Glomerular visceral epithelial cell (primary cell): ENCODE results near the gene UBR4.

Experiments used
- DNase-seq: peaks from one replicate; pipeline ENCODE4 v3.0.0-alpha.2; 2016; ENCODE audit errors: extremely low spot score

Gene UBR4

DNA sequence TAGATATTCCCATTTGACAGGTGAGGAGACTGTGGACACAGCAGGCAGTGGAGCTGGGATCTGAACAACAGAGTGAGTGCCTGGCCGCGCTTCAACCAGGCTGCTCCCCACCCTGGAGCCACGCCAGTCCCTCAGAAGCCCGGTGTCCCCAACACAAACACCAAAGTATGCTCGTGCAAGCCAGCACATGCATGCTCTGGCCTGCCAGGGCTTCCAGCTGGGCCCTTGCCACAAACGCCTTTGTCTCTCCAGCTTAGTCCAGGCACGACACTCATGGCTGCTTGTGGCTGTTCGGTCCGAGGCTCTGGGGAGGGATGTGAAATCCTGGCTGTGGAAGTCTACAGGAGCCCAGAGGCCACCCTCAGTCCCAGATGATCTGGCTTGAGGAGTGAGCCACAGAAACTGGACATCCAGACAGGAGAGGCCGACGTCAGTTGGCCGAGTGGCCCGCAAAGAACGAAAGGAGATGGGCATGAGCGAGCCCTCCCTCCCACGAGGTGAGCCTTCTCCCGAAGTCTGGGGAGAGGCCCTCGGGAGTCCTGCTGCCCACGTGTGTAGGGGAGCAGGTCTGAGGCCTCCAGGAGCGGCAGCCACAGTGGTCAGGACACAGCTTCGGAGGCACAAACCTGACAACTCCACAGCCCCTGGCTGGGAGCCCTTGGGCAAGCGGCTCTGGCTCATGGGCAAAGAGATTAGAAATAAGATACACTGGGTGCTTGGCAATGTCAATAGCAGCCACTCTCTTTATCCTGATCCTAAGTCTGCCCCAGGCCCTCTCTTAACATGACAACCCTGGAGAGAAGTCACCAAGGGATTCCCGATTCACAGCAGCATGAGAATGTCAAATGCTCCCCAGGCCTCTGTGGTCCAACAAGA, 136.5 kb downstream of the UBR4 start:
- no peak for DNase-seq

DNA sequence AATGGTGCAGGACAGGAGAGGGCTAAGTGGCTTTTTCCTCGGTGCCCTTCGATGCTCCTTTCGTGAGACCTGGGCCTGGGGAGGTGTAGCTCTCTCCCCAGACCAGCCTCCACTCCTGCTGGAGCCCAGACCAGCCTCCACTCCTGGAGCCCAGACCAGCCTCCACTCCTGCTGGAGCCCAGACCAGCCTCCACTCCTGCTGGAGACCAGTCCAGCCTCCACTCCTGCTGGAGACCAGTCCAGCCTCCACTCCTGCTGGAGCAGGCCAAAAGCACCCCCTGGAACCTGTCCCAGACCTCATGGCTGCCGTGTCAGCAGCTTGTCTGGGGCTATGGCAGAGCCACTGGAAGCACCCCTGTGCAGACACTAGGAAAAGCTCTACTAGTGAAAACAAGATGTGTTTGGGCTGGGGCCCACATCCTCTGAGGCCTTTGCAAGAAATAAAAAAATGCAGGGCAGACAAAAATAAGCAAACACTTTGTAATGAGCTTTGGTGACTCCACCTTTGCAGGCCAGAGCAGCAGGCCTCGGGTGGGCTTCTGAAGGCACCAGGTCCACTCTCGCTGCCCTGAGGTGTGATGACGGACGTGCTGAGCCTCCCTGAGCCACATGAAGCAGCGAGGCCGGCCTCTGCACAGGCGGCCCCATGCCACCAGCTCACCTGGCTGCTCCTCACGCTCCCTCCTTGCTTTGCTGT, 137.6 kb downstream of the UBR4 start:
- DNase-seq = no peak

DNA sequence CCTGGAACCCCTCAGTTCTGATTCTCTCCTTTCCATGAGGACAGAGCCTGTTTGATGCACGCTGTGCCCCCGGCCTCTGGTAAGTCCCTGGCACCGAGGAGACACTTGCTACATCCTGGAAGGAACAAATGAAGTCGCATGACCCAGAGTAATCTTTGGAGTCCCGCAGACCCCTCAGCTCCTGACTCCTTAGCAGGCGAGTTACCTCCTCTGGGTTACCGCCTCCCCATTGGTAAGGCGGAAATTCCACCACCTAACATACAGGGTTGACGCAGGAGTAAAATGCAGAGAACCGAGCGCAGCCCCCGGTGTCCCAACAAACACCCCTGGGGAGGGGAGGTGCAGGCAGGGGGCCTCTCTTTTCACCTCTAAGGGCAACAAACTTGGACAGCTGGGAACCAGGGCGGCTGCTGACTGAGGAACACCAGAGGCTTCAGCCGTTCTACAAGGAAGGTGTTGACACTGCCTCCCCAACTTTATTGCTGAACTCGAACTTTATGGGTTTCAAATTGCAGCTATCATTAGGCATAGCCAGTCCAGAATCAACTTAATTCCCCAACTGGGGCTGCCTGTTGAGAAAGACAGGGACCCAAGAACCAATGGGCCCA, 138.3 kb downstream of the UBR4 start:
- DNase-seq = no peak

DNA sequence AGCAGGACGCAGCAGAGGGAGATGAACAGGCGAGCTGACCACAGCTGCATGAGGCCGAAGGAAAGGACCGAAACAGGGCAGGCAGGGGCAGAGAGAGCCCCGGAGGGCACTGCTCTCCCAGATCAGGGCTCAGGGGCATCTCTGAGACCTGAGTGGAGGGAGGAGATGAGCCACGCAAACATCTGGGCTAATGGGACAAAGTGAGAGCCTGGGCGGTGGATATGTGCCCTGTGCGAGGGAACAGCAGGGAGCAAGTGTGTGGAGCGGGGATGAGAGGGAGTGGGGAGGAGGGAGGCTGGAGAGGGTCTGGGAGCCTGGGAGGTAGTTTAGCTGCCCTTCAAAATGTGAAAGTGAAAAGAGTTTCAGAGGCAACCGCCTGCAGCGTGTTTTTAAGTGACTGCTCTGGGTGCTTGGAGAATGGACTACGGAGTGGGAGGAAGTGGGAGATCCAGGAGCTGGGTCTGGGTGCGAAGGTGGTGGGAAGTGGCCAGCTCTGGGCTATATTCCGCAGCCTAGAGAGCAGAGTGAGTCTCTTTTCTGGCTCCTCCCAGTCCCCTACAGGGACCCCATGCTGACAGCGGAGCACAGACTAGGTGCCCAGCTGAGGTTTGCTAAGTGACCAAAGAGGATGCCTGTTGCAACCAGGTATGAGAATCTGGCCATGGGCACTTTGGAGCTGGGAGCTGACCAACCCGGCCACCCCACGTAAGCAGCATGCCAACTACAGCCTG, 139.0 kb downstream of the UBR4 start:
- no peak for DNase-seq

DNA sequence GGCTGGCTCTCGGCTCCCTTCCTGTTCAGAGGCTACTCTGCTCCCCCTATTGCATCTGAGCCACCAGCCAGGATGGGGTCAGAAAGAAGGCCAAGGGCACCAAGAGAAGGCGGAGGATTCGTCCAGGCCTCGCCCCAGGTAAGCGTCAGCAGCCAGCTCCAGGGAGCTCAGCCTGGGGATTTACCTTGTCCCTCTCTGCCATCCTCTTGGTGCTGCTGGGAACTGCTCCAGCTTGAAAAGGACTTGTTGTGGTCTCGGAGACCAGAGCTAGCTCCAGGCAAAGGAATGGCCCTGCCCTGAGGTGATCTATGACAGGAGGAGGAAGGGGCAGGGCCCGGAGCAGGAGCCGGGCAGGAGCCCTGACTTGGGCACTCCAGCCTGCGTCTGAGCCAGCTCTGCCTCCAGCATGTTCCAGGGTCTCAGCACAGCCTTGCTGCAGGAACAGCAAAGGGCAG, 139.8 kb downstream of the UBR4 start:
- no peak for DNase-seq

DNA sequence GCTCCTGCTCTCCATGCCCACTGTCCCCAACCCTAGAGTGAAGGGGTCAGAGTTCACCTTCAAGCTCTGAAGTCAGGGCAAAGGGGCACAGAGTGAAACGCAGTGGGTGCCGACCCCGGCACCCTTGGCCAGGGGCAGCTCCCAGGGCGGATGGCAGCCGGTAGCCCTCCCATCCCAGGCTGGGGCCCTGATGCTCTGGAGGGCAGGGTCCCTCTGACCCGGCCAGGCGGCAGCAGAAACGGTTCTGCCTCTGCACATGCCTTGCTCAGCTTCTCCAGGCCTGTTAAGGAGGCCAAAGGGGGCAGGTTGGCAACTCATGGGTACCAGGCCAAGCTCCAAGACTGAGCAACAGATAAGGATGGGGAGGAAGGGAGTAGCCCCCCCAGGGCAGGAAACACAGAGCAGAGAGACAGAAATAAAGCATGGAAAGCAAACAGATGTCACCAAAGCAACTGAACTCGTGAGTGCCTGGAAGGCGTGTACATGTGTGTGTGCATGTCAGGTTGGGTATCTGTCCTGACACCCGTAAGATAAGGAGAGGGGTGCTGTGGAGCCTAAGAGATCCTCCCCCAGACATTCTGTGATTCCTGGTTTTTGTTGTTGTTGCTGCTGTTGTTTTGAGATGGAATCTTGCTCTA, 141.3 kb downstream of the UBR4 start:
- no peak for DNase-seq

DNA sequence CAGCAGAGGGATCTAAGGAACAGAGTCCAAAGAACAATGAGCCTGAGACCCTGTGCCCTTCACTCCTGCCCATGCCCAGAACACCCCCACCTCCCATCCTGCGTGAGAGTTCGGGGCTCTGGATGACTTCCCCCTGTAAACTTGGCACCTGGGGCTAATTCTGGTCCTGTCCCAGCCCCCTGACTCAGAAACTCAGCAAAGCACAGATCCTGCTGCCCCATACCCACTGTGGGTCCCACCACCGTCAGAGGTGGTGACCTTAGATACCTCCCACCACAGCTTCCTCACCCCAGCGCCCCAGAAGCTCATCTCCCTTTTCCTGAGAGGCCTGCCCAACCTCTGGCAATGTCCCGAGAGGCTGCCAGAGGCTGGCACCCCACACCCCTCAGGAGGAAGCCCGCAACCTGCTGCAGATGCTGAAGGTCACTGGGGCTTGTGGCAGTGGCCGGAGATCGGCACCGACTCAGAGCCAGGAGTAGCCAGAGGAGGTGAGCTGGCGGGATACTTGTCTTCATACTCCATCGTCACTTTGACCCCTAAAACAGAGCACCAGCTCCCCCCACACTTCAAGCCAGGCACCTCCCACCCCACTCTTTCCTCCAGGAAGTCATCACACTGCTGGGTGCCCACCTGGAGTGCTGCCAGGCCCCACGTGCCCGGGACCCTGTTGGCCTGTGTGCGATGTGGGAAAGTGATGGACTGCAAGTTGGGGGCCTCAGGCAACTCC, 142.0 kb downstream of the UBR4 start:
- no peak for DNase-seq

DNA sequence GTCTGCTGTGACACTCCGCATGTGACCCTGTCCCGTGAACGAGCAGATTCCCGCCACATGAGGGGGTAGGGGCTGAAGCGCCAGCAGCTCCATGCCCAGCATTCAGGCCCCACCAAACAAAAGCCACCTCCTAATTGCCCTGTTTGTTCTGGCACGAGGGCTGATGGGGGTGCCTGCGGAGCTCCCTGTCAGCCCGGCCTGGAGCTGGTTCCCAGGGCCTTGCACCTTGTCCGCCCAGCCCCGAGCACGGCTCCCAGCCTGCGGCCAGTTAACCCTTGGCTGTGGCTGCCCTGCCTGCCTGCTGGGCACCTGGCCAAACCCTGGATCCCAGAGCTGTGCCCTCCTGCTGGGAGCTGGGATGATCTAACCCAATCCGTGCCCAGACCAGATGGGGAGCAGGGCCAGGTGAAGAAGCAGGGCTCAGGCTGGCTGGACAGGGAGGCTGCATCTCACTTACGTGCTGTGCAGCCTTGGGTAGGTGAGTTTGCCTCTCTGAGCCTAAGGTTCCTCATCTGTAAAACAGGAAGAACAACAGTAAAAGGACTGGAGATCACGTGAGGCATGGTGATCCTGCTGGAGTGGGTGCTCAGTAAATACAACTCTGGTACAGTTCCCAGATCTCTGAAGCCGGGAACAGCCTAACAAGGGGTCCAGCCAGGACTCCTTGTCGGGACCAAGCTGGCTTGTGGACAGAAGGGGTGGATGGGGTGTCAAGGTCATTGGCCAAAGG, 142.7 kb downstream of the UBR4 start:
- peak; percentile 93 for DNase-seq

DNA sequence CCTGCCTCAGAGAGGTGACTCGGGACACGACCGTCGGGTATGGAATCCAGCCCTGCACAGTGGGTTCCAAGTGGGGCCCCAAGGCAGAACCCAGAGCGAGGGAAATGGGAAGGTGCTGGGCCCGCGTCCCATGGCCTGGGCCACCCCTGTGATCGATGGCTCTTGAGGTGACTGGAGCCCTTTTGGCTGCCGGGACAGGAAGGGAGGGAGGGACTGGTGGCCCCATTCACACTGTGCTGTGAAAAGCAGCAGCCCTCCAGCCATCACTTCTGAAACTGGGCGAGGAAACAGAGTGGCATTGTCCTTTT, 143.2 kb downstream of the UBR4 start:
- DNase-seq = no peak

DNA sequence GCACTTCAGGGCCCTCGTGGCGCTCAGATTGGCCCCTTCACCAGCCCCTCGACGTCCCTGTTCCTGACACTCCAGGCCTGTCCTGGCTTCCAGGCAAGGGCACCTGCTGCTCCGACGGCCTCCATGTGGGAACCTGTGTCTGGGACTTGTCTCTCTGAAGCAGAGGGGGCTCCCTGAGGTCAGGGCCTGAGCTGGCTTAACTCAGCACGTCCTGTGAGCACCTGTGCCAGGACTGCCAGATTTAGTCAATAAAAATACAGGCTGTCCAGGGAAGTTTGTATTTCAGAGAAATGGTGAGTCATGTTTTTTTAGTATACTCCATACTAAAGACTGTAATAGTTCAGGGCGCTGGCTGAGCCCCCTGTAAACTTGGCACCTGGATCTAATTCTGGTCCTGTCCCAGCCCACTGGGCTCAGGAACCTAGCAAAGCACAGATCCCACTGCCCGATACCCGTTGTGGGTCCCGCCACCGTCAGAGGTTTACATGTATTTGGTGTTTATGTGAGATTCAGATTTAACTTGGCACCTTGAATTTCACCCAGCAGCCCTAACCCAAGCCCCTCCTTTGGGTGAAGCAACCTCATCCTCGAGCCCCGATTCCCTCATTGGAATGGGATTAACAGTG, 143.7 kb downstream of the UBR4 start:
- DNase-seq = peak; percentile 48

DNA sequence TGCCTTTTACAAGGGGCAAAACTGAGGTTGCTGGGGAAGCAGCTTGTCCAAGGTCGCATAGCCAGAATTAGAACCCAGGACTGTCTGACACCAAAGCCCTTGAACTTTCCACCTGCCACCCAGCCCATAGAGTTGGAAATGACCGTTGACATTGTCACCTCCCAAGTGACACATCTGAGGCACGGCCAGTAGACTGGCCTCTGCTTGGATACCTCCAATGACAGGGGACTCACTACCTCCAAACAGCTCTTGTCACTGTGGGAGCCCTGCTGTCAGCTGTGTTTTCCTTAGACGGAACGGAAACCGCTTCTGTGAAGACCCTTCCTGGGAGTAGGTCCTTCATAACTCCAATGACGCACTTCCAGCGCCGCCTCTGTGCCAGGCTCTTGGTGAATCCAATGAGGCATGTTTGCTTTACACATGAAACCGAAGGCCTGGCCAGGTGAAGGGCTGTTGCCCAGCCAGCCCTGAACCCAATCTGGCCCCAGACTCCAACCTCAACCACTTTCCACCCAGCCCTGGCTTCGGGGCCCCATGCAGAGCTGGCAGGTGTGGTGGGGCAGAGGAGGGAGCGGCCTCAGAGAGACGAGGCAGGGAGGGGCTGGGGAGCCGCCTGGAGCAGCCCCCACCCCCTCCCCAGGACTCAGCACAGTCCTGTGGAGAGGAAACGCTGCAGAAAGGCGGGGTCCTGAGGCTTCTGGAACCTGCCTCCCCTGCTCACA, 144.4 kb downstream of the UBR4 start:
- DNase-seq = no peak

DNA sequence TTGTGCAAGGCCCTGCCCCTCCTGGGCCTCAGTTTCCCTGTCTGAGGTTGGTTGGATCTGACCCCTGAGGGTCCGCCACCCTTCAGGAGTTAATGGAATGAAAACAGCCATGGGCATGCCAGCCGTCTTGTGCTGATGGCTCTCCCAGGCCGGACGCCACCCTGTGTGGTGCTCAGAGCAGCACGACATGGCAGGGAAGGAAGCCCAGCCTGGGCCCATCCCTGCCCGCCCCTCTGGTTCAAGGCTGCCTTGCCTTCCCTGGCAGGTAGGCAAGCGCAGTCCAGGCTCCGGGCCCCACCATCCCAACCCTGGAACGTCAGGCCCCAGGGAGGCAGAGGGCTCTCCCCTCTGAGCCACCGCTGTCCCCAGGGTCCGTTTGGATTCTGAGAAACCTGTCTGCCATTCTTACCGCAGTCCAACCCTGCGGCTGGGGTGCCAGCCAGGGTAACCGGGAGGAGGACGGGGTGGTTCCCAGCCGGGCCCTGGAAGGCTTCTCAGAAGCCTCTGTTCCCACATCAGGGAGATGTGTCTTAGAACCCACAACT, 145.1 kb downstream of the UBR4 start:
- DNase-seq = no peak

DNA sequence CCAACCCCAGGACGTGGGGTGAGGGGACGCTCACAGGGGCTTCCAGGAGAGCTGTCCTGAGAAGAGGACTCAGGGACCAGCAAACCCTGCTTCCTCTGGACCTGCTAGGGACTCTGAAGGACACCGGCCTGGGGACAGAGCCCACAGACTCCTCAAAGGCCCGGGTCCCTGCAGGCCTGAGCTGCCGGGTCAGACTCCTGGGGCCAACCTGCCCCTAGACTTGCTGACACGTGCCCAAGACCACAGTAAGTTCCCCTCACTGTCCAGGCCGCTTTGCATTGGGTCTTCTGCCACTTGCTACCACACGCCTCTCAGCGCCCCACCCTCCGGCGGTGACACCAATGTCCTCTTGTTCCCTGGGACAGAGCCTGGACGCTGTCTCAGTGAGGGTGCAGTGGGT, 146.9 kb downstream of the UBR4 start:
- no peak for DNase-seq

DNA sequence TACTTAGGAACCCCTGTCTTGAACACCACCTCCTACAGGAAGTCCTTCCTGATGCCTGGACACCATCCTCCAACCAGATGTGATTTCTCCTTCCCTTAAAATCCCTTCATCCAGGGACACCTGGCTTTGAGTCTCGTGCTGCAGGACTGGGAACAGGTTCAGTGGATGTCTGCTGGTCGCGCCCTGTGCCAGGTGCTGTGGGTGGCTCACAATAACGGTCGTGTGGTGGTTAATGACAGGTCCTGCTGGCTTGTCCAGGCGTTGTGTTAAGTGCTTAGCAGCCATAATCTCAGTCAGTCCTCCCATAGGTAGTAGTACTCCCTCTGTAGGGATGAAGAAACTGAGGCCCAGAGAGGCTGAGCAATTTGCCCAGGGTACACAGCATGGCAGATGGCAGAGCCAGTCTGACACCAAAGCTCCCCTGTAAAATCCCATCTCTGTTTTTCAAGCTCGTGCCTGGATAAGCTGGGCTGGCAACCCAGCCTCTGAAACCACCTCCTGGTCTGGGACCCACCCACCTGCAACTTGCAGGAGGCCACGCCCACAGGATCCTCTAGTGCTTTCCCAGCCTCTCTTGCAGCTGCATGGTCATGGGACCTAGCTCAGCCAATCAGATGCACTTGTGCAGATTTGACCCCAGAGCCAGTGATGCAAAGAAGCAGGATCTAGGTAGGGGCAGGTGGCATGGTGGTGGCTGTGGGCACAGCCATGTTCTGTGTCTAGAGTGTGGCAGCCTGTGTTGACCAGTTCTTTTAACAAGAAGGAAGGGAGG, 147.6 kb downstream of the UBR4 start:
- no peak for DNase-seq

DNA sequence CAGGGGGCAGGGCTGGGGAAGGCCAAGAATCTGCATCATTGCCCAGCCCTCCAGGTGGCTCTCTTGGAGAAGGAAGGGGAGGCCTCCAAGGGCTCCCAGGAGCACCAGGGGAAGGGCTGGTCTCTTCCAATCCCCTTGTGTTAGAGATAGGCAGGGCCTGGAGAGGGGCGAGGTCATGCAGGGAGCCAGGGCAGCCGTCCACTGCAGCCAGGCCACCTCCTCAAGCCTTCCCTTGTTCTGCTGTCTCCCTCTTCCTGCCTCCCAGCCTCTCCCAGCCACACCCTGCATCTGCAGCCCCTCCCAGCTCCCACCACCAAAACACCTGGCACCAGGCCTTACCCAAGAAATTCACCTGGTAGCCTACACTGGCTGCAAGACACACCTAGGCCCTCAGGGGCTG, 148.3 kb downstream of the UBR4 start:
- no peak for DNase-seq

DNA sequence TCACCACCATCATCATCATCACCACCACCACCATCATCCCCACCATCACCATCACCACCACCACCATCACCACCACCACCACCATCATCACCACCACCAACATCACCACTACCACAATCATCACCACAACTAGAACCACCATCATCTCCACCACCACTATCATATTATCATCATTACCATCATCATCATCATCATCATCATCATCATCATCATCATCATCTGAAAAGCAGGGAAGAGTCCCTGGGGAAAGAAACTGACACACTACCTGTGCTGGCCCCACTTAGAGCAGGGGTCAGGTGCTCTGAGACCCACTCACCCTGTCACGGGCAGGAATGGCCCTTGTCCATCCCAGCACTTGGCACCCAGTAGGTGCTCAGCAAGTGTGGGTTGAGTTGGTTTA, 148.7 kb downstream of the UBR4 start:
- DNase-seq = no peak

DNA sequence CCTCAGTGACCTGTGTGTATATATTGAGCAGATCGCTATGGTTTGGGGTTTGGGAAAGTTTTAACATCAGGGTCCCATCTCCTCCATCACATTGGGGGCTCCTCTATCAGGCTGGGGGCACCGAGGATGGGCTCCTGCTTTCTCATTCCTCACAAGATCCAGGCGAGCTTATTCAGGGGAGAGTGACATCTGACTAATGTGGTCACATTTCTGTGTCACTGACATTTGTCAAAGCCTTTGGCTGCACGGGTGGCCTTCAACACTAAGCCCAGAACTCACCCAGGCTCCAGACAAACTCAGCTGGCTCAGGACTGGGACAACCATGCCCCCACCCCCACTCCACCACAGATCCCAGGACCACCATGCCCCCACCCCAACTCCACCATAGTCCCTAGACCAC, 150.3 kb downstream of the UBR4 start:
- DNase-seq = no peak

DNA sequence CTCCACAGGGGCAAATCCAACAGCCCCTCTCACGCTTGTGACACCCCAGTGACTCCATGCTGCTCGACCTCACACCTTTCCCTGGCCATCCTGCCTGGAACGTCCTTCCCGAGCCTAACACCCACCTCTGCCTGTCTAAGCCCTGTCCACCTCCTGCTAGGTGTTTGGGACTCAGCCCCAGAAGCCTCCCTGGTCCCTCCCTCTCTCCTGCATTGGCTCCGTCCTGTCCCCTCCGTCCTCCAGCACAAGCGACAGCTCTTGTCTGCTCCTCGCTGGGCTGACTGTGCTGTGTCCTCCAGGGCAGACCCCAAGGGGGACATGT, 151.6 kb downstream of the UBR4 start:
- no peak for DNase-seq
